HUDEP-2 (cell line): Measurements from ENCODE around the gene CSGALNACT2.

ENCODE experiments used
- DNase-seq, 76 experiments: peaks; one replicate each; lab custom pipeline; 2025; ENCODE audit not compliant: unreplicated experiment in 76 of 76; lab: John Stamatoyannopoulos, UW

The CSGALNACT2 gene

GRCh38 chr10:43199684-43200537 lies 61.7 kb downstream of the CSGALNACT2 start:
- DNase-seq = no peak

- no peak for DNase-seq
These were observed 62.5 kb downstream of the CSGALNACT2 start for GRCh38 chr10:43200538-43201390.

- no peak for DNase-seq
These were observed 63.4 kb downstream of the CSGALNACT2 start for GRCh38 chr10:43201545-43202131.

GRCh38 chr10:43202224-43202656 lies 64.0 kb downstream of the CSGALNACT2 start:
- DNase-seq = peak in 62 of 76 experiments; percentile 5 to 81 (median 50)

- peak in 52 of 76 experiments; percentile 13 to 88 (median 53) for DNase-seq
These were observed 64.6 kb downstream of the CSGALNACT2 start for GRCh38 chr10:43202657-43203447.

GRCh38 chr10:43203448-43204041 lies 65.3 kb downstream of the CSGALNACT2 start:
- peak in 25 of 76 experiments; percentile 3 to 62 (median 23) for DNase-seq

GRCh38 chr10:43204042-43204942 lies 66.0 kb downstream of the CSGALNACT2 start:
- DNase-seq = peak in 9 of 76 experiments; percentile 3 to 62 (median 40)

- DNase-seq = peak in 52 of 76 experiments; percentile 3 to 66 (median 32)
These were observed 66.9 kb downstream of the CSGALNACT2 start for GRCh38 chr10:43204943-43205671.

- no peak for DNase-seq
These were observed 67.6 kb downstream of the CSGALNACT2 start for GRCh38 chr10:43205681-43206390.

- no peak for DNase-seq
These were observed 68.4 kb downstream of the CSGALNACT2 start for GRCh38 chr10:43206391-43207235.

- DNase-seq = no peak
These were observed 70.2 kb downstream of the CSGALNACT2 start for GRCh38 chr10:43208147-43209073.

- no peak for DNase-seq
These were observed 70.8 kb downstream of the CSGALNACT2 start for GRCh38 chr10:43209074-43209455.

- DNase-seq = no peak
These were observed 71.5 kb downstream of the CSGALNACT2 start for GRCh38 chr10:43209651-43210141.

GRCh38 chr10:43210556-43210955 lies 72.3 kb downstream of the CSGALNACT2 start:
- DNase-seq = no peak

GRCh38 chr10:43211030-43211429 lies 72.8 kb downstream of the CSGALNACT2 start:
- peak in 6 of 76 experiments; percentile 4 to 53 (median 16) for DNase-seq
